Thoracic aorta (tissue), 2 donors: ENCODE data around the gene SYNE1. TPM values are rescaled to one million over a fixed set of nuclear protein-coding genes. Genes with fewer than 3 reads are reported as not detected.
"Not testable (repeated sequence)": the region's sequence is repeated elsewhere in the genome, so short reads cannot be mapped to it uniquely, and the experiment has no call there.

ENCODE experiments used
- ATAC-seq: fragments of 150-250 bp; one replicate; pipeline ENCODE4 v1.8.0; 2017; ENCODE audit warnings: low read depth; ENCODE audit not compliant: insufficient number of reproducible peaks, low FRiP score
- DNase-seq: peaks from one replicate; pipeline ENCODE4 v3.0.0-alpha.2; 2020; ENCODE audit warnings: low spot score
- H3K27ac ChIP-seq, 2 donors: fragments of 200-600 bp; sonication (generic); 1 replicate in 1 of 2; 2 replicates in 1 of 2; pipeline ENCODE4 v1.5.1; 2016; ENCODE audit warnings: mild to moderate bottlenecking in 2 of 2, moderate library complexity in 2 of 2
- H3K27me3 ChIP-seq: fragments of 200-600 bp; sonication (generic); replicated peaks from 2 replicates; pipeline ENCODE4 v1.6.0; 2016; ENCODE audit warnings: mild to moderate bottlenecking; ENCODE audit not compliant: insufficient read depth
- H3K36me3 ChIP-seq: fragments of 200-600 bp; sonication (generic); one replicate; pipeline ENCODE4 v1.5.1; 2016
- H3K4me1 ChIP-seq, 2 donors: fragments of 200-600 bp; sonication (generic); 1 replicate in 1 of 2; 2 replicates in 1 of 2; pipeline versions ENCODE4 v1.5.1 to v1.6.0; 2016; ENCODE audit warnings: low read depth in 2 of 2, mild to moderate bottlenecking in 1 of 2; ENCODE audit not compliant: control insufficient read depth in 1 of 2
- H3K4me3 ChIP-seq: fragments of 200-600 bp; sonication (generic); 2 replicates; pipeline ENCODE4 v1.5.1; 2016; ENCODE audit warnings: mild to moderate bottlenecking
- H3K9me3 ChIP-seq: fragments of 200-600 bp; sonication (generic); 2 replicates; pipeline ENCODE4 v1.5.1; 2016
- total RNA-seq, 2 donors: library from RNA; depleted of rRNA; stranded (reverse); fragments of >200 nt; gene quantifications; one replicate each; pipeline versions ENCODE4 v1.1.0 to v1.2.3, GENCODE V29; 2016
- TF ChIP-seq, protein P1 (sequence below): fragments of 200-600 bp; sonication (generic); IDR thresholded peaks from one replicate; pipeline ENCODE4 v1.5.1; 2019; ENCODE audit warnings: antibody characterized with exemption

Gene SYNE1
- total RNA-seq, 2 donors from 2014 or later, result 462 to 552 TPM

DNA sequence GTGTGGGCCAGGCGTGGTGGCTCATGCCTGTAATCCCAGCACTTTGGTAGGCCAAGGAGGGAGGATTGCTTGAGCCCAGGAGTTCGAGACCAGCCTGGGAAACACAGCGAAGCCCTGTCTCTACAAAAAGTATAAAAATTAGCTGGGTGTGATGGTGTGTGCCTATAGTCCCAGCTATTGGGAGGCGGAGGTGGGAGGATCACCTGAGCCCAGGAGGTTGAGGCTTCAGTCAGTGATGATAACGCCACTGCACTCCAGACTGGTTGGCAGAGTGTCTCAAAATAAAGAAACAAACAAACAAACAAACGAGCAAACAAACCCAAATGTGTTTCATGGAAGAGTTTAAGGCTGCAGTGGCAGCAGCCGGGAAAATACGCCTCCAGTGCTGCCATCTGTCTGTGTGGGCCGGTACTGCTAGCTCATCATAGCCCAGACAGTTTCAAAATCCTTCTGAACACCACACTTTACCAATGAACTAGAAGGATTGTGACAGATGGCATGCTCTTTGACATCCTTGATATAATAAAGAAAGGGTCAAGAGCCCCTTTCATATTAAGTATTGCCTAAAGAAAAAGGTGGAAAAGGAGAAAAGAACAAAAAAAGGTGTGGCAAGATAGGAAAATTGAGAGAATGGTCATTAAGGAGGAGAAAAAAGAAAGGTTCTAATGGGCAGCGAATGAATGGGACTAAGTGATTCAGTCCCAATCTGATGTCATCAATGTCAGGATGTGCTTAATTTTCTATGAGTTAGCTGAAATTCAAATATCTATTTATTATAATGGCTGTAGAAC, 298.6 kb downstream of the SYNE1 start:
- TF ChIP-seq, protein P1, sequence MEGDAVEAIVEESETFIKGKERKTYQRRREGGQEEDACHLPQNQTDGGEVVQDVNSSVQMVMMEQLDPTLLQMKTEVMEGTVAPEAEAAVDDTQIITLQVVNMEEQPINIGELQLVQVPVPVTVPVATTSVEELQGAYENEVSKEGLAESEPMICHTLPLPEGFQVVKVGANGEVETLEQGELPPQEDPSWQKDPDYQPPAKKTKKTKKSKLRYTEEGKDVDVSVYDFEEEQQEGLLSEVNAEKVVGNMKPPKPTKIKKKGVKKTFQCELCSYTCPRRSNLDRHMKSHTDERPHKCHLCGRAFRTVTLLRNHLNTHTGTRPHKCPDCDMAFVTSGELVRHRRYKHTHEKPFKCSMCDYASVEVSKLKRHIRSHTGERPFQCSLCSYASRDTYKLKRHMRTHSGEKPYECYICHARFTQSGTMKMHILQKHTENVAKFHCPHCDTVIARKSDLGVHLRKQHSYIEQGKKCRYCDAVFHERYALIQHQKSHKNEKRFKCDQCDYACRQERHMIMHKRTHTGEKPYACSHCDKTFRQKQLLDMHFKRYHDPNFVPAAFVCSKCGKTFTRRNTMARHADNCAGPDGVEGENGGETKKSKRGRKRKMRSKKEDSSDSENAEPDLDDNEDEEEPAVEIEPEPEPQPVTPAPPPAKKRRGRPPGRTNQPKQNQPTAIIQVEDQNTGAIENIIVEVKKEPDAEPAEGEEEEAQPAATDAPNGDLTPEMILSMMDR, result peak; percentile 78
- Histone ChIP-seq H3K27me3 (no peaks in the 10 kb centered on the region), H3K4me1 (no peaks in the 10 kb centered on the region), H3K4me3 (no peak overlapping the region), H3K9me3 (no peaks in the 10 kb centered on the region), H3K27ac (no peak overlapping the region), H3K36me3 (peaks cover 58% of the 10 kb centered on the region)
- no peak for DNase-seq
- ATAC-seq, result no peak

DNA sequence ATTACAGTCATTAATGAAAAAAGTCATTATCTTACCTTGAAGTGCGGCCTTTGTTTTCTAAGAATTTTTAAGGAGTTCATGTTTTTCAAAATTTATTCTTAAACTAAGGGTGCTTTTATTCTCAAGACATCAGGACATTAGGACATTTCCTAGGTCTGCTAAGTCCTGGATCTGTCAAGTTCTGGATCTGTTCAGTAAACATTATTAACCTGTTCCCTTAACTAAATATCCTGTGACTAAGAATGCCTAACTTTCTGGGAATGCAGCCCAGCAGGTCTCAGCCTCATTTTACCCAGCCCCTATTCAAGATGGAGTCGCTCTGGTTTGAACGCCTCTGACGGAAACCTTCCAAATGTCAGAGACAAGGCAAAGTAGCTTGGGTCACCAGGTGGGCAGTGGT, 302.6 kb downstream of the SYNE1 start:
- H3K4me1 ChIP-seq, result no peaks in the 10 kb centered on the region
- H3K9me3 ChIP-seq, result no peaks in the 10 kb centered on the region
- TF ChIP-seq, protein P1, result no peak
- H3K36me3 ChIP-seq, result peaks cover 58% of the 10 kb centered on the region
- DNase-seq (no peak), ATAC-seq (no peak)
- no peak overlapping the region for H3K27ac ChIP-seq
- no peak overlapping the region for H3K4me3 ChIP-seq
- H3K27me3 ChIP-seq, result no peaks in the 10 kb centered on the region

DNA sequence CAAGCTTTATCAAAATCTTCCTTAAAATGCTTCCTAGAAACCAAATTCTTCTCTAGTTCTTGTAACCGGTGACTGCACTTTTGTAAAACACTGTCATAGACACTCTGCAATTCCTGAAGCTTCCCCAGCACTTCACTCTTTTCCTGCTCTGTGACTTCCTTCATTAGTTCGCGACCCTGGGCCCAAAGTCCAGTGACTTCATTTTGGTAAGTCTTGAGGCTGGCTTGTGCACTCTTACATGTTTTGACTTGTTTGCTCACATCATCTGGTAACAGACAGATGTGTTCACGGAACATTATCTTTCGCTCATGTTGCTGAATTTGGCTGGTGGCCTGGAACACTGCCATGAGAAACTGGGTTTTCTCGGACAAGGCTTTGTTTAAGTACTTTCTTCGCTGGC, 306.2 kb downstream of the SYNE1 start:
- Histone ChIP-seq H3K36me3 (peaks cover 43% of the 10 kb centered on the region), H3K27me3 (no peaks in the 10 kb centered on the region), H3K9me3 (no peaks in the 10 kb centered on the region), H3K27ac (no peak overlapping the region), H3K4me3 (no peak overlapping the region), H3K4me1 (peaks cover 0 to 7% of the 10 kb centered on the region in 2 donors)
- DNase-seq, result no peak
- TF ChIP-seq, protein P1, result no peak
- no peak for ATAC-seq

DNA sequence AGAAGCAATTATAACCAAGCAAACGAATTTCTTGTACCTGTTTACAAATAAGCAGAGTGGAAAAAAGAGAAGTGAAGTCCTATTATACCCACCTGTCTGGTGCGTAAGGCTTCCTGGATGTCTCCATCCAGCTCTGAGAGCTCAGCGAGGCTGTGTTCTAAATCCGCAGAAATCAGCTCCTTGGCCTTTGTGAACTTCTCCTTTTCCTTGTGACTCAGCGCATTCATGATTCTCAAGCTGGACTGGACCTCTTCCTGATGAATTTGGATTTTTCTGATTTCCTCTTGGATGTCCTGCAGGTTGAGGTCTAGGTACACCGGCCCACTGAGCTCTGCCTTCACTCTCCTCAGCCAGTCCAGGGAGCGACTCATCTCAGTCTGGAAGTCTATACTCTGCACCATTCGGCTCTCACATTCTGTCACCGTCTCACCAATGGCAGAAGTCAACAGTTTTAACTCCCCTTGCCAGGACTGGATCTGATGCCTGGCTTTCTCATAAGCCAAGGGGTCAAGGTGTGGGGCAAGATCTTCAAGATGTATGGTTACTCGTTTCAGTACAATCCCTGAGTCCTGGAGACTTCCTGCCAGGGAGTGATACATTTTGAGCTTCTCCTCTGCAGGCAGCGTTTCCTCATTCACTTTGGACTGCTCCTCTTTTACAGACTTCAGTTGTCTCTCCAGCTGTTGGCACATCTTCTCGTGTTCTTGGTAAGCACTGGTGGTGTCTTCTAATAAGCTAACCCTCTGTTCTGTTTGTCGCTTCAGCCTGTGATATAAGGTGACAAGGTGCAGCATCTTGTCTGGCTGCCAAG, 307.3 kb downstream of the SYNE1 start:
- TF ChIP-seq, protein P1, result no peak
- no peak overlapping the region for H3K27ac ChIP-seq
- DNase-seq (no peak), ATAC-seq (no peak)
- no peak overlapping the region for H3K4me3 ChIP-seq
- no peaks in the 10 kb centered on the region for H3K9me3 ChIP-seq
- H3K4me1 ChIP-seq, result peaks cover 0 to 7% of the 10 kb centered on the region in 2 donors
- H3K27me3 ChIP-seq, result no peaks in the 10 kb centered on the region
- peaks cover 52% of the 10 kb centered on the region for H3K36me3 ChIP-seq

DNA sequence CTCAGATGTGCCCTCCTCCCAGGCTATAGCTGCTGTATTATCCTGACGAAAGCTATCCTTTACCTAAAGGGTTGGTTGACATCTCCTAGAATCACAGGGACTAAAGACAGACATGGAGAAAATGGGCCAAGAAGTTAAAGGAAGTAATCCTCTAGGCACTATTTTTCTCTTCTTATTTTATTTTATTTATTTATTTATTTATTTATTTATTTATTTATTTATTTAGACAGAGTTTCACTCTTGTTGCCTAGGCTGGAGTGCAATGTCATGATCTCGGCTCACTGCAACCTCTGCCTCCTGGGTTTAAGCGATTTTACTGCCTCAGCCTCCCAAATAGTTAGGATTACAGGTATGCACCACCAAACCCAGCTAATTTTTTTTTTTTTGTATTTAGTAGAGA, 309.0 kb downstream of the SYNE1 start:
- H3K4me1 ChIP-seq, H3K4me3 ChIP-seq, DNase-seq, H3K27ac ChIP-seq, ATAC-seq, H3K27me3 ChIP-seq, H3K9me3 ChIP-seq: not testable (repeated sequence)
- peaks cover 55% of the 10 kb centered on the region for H3K36me3 ChIP-seq
